ENCODE results near the gene FYCO1.

Gene FYCO1

GRCh38 chr3:45931496-45931895, 64.1 kb downstream of the FYCO1 start:
- Histone ChIP-seq H2BK5ac (ENCODE audit: low read length) (no peak overlapping the region), H3K4me3 (ENCODE audit: low read length in 2 of 2) (no peak overlapping the region), H3K27me3 (ENCODE audit: control insufficient read depth in 3 of 3, insufficient read depth in 3 of 3, low read depth in 1 of 3, low read length in 3 of 3) (no peaks in the 10 kb centered on the region), H3K4me1 (ENCODE audit: control insufficient read depth in 2 of 2, insufficient read depth in 1 of 2, low read depth in 1 of 2, low read length in 2 of 2) (no peaks in the 10 kb centered on the region), H3K36me3 (replicated peaks in 1 of 2; ENCODE audit: control insufficient read depth in 2 of 2, insufficient read depth in 2 of 2, low read length in 2 of 2) (peaks cover 35 to 89% of the 10 kb centered on the region in 2 donors), H2BK12ac (ENCODE audit: low read length) (no peak overlapping the region), H3K4me2 (ENCODE audit: insufficient read depth, low read length, poor library complexity, severe bottlenecking) (no peak overlapping the region), H3K79me1 (ENCODE audit: low read depth, low read length) (no peaks in the 10 kb centered on the region), H2BK120ac (ENCODE audit: low read depth, low read length) (no peak overlapping the region), H3K23ac (ENCODE audit: low read depth, low read length, poor library complexity) (no peak overlapping the region), H4K8ac (ENCODE audit: low read depth, low read length) (no peak overlapping the region), H3K14ac (ENCODE audit: low read length) (no peak overlapping the region), H3K27ac (replicated peaks; ENCODE audit: low read length) (no peak overlapping the region), H2BK15ac (ENCODE audit: low read length) (no peak overlapping the region), H3K9me3 (replicated peaks in 1 of 2; ENCODE audit: control insufficient read depth in 2 of 2, insufficient read depth in 1 of 2, low read depth in 1 of 2, low read length in 2 of 2) (peaks cover 0 to 4% of the 10 kb centered on the region in 2 donors), H3K18ac (ENCODE audit: low read length) (no peak overlapping the region), H4K91ac (ENCODE audit: low read depth, low read length, poor library complexity) (no peak overlapping the region), H2AFZ (ENCODE audit: low read length) (no peak overlapping the region), H3K9ac (ENCODE audit: low read depth, low read length, poor library complexity) (peak overlapping the region; percentile 27), H3K4ac (ENCODE audit: low read length) (no peak overlapping the region), H2AK5ac (ENCODE audit: low read depth, low read length) (no peak overlapping the region)
- WGBS, 2 donors (ENCODE audit: extremely low coverage in 2 of 2, insufficient read length in 2 of 2, insufficient replicate concordance in 1 of 2): no CpG with 5 or more reads among the region's 6 CpGs
- DNase-seq (ENCODE audit: low spot score): no peak

- H3K18ac ChIP-seq (ENCODE audit: low read length): peak overlapping the region; percentile 18
- no peak overlapping the region for H3K4me3 ChIP-seq (ENCODE audit: low read length in 2 of 2)
- no peak overlapping the region for H3K14ac ChIP-seq (ENCODE audit: low read length)
- no peaks in the 10 kb centered on the region for H3K27me3 ChIP-seq (ENCODE audit: control insufficient read depth in 3 of 3, insufficient read depth in 3 of 3, low read depth in 1 of 3, low read length in 3 of 3)
- no peak overlapping the region for H2BK120ac ChIP-seq (ENCODE audit: low read depth, low read length)
- no peaks in the 10 kb centered on the region for H3K4me1 ChIP-seq (ENCODE audit: control insufficient read depth in 2 of 2, insufficient read depth in 1 of 2, low read depth in 1 of 2, low read length in 2 of 2)
- H3K9me3 ChIP-seq (replicated peaks in 1 of 2; ENCODE audit: control insufficient read depth in 2 of 2, insufficient read depth in 1 of 2, low read depth in 1 of 2, low read length in 2 of 2): no peaks in the 10 kb centered on the region
- no peak overlapping the region for H2BK12ac ChIP-seq (ENCODE audit: low read length)
- peaks cover 30 to 66% of the 10 kb centered on the region in 2 donors for H3K36me3 ChIP-seq (replicated peaks in 1 of 2; ENCODE audit: control insufficient read depth in 2 of 2, insufficient read depth in 2 of 2, low read length in 2 of 2)
- no peak overlapping the region for H2BK15ac ChIP-seq (ENCODE audit: low read length)
- WGBS, 2 donors (ENCODE audit: extremely low coverage in 2 of 2, insufficient read length in 2 of 2, insufficient replicate concordance in 1 of 2): no CpG with 5 or more reads among the region's 9 CpGs
- no peak overlapping the region for H3K23ac ChIP-seq (ENCODE audit: low read depth, low read length, poor library complexity)
- no peak overlapping the region for H3K4me2 ChIP-seq (ENCODE audit: insufficient read depth, low read length, poor library complexity, severe bottlenecking)
- H4K8ac ChIP-seq (ENCODE audit: low read depth, low read length): no peak overlapping the region
- H3K9ac ChIP-seq (ENCODE audit: low read depth, low read length, poor library complexity): no peak overlapping the region
- no peak overlapping the region for H2AK5ac ChIP-seq (ENCODE audit: low read depth, low read length)
- H2BK5ac ChIP-seq (ENCODE audit: low read length): no peak overlapping the region
- DNase-seq (ENCODE audit: low spot score): no peak
- H3K4ac ChIP-seq (ENCODE audit: low read length): no peak overlapping the region
- no peak overlapping the region for H3K27ac ChIP-seq (replicated peaks; ENCODE audit: low read length)
- H4K91ac ChIP-seq (ENCODE audit: low read depth, low read length, poor library complexity): no peak overlapping the region
- H2AFZ ChIP-seq (ENCODE audit: low read length): no peak overlapping the region
- H3K79me1 ChIP-seq (ENCODE audit: low read depth, low read length): no peaks in the 10 kb centered on the region
These were observed 66.5 kb downstream of the FYCO1 start for GRCh38 chr3:45929042-45929679.

- H3K27ac ChIP-seq (replicated peaks; ENCODE audit: low read length): no peak overlapping the region
These were observed 67.7 kb downstream of the FYCO1 start for GRCh38 chr3:45927881-45928280.

DNA sequence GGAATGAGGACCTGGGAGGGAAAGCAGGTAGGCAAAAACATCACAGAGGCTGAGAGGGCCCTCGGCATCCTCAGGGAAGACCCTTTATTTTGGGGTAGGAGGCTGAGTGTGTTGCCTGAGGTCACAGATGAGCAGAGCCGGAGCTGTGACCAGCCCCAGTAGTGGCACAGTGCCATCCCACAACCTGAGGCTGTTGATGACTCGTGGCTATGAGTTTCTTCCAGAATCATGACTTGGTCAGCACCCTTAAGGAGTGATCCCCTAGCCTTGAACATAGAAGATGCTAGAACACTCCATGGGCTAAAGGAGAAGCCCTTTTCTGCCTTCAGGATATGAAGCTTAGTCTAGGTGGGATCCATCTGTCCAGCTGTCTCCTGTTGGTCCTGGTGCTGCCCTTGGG, 71.9 kb downstream of the FYCO1 start:
- Histone ChIP-seq H2AK5ac (ENCODE audit: low read depth, low read length) (no peak overlapping the region), H4K8ac (ENCODE audit: low read depth, low read length) (no peak overlapping the region), H3K23ac (ENCODE audit: low read depth, low read length, poor library complexity) (no peak overlapping the region), H3K79me1 (ENCODE audit: low read depth, low read length) (no peaks in the 10 kb centered on the region), H3K4me1 (ENCODE audit: control insufficient read depth in 2 of 2, insufficient read depth in 1 of 2, low read depth in 1 of 2, low read length in 2 of 2) (no peaks in the 10 kb centered on the region), H2BK120ac (ENCODE audit: low read depth, low read length) (no peak overlapping the region), H3K9ac (ENCODE audit: low read depth, low read length, poor library complexity) (no peak overlapping the region), H2BK12ac (ENCODE audit: low read length) (no peak overlapping the region), H3K9me3 (replicated peaks in 1 of 2; ENCODE audit: control insufficient read depth in 2 of 2, insufficient read depth in 1 of 2, low read depth in 1 of 2, low read length in 2 of 2) (no peaks in the 10 kb centered on the region), H3K36me3 (replicated peaks in 1 of 2; ENCODE audit: control insufficient read depth in 2 of 2, insufficient read depth in 2 of 2, low read length in 2 of 2) (peaks cover 31 to 61% of the 10 kb centered on the region in 2 donors), H3K18ac (ENCODE audit: low read length) (no peak overlapping the region), H3K27me3 (ENCODE audit: control insufficient read depth in 3 of 3, insufficient read depth in 3 of 3, low read depth in 1 of 3, low read length in 3 of 3) (no peaks in the 10 kb centered on the region), H2BK15ac (ENCODE audit: low read length) (no peak overlapping the region), H3K4me2 (ENCODE audit: insufficient read depth, low read length, poor library complexity, severe bottlenecking) (no peak overlapping the region), H2BK5ac (ENCODE audit: low read length) (no peak overlapping the region), H4K91ac (ENCODE audit: low read depth, low read length, poor library complexity) (no peak overlapping the region), H3K14ac (ENCODE audit: low read length) (no peak overlapping the region), H3K4ac (ENCODE audit: low read length) (no peak overlapping the region), H2AFZ (ENCODE audit: low read length) (no peak overlapping the region), H3K27ac (replicated peaks; ENCODE audit: low read length) (no peak overlapping the region), H3K4me3 (ENCODE audit: low read length in 2 of 2) (no peak overlapping the region)
- WGBS, 2 donors (ENCODE audit: extremely low coverage in 2 of 2, insufficient read length in 2 of 2, insufficient replicate concordance in 1 of 2): no CpG with 5 or more reads among the region's 3 CpGs
- DNase-seq (ENCODE audit: low spot score): no peak

More at GRCh38 chr3:45927881-45928280, 67.7 kb downstream of the FYCO1 start:
- Histone ChIP-seq H2BK15ac (ENCODE audit: low read length) (no peak overlapping the region), H3K14ac (ENCODE audit: low read length) (no peak overlapping the region), H3K9ac (ENCODE audit: low read depth, low read length, poor library complexity) (no peak overlapping the region), H3K23ac (ENCODE audit: low read depth, low read length, poor library complexity) (no peak overlapping the region), H3K79me1 (ENCODE audit: low read depth, low read length) (no peaks in the 10 kb centered on the region), H3K4me3 (ENCODE audit: low read length in 2 of 2) (no peak overlapping the region), H2BK12ac (ENCODE audit: low read length) (no peak overlapping the region), H2BK120ac (ENCODE audit: low read depth, low read length) (no peak overlapping the region), H2AK5ac (ENCODE audit: low read depth, low read length) (no peak overlapping the region), H4K8ac (ENCODE audit: low read depth, low read length) (no peak overlapping the region), H3K18ac (ENCODE audit: low read length) (no peak overlapping the region), H3K4ac (ENCODE audit: low read length) (no peak overlapping the region), H3K4me1 (ENCODE audit: control insufficient read depth in 2 of 2, insufficient read depth in 1 of 2, low read depth in 1 of 2, low read length in 2 of 2) (no peaks in the 10 kb centered on the region), H3K36me3 (replicated peaks in 1 of 2; ENCODE audit: control insufficient read depth in 2 of 2, insufficient read depth in 2 of 2, low read length in 2 of 2) (peaks cover 36 to 67% of the 10 kb centered on the region in 2 donors), H2BK5ac (ENCODE audit: low read length) (no peak overlapping the region), H2AFZ (ENCODE audit: low read length) (no peak overlapping the region), H3K9me3 (replicated peaks in 1 of 2; ENCODE audit: control insufficient read depth in 2 of 2, insufficient read depth in 1 of 2, low read depth in 1 of 2, low read length in 2 of 2) (no peaks in the 10 kb centered on the region), H3K4me2 (ENCODE audit: insufficient read depth, low read length, poor library complexity, severe bottlenecking) (no peak overlapping the region), H3K27me3 (ENCODE audit: control insufficient read depth in 3 of 3, insufficient read depth in 3 of 3, low read depth in 1 of 3, low read length in 3 of 3) (no peaks in the 10 kb centered on the region), H4K91ac (ENCODE audit: low read depth, low read length, poor library complexity) (no peak overlapping the region)
- WGBS, 2 donors (ENCODE audit: extremely low coverage in 2 of 2, insufficient read length in 2 of 2, insufficient replicate concordance in 1 of 2): no CpG with 5 or more reads among the region's 2 CpGs
- no peak for DNase-seq (ENCODE audit: low spot score)

All from neuronal stem cell (in vitro differentiated cells).